Measurements from ENCODE around the gene KANSL1.

The KANSL1 gene

GRCh38 chr17:46167267-46167666, 26.0 kb downstream of the KANSL1 start:
- no peak for DNase-seq (ENCODE audit: low read depth in 2 of 2)

DNA sequence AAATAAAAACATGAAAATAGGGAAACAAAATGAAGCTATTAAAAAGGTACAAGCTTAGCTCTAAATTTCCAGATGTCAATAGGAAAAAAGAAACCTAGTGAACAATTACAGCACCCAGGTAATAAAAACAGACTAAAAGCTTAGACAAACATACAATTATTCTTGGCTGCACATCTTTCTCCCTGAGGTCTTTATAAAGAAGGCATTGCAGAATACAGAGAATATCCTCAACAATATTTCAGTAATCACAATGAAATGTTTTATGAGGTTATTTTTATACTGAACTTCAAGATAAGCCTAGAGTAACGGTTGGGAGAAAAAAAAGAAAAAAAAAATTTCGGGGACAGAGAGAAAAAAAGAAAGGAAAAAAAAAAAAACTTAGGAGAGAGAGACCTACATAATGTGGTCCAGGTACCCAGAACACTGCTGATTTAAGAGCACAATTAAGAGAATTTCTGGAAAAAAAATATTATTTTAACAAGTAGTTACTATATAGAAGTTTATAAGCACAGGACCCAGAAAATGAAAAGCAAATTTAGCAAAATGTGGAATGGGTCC, 26.5 kb downstream of the KANSL1 start:
- no peak for DNase-seq (ENCODE audit: low read depth in 2 of 2)

- no peak for DNase-seq (ENCODE audit: low read depth in 2 of 2)
These were observed 29.2 kb downstream of the KANSL1 start for GRCh38 chr17:46163929-46164594.

DNA sequence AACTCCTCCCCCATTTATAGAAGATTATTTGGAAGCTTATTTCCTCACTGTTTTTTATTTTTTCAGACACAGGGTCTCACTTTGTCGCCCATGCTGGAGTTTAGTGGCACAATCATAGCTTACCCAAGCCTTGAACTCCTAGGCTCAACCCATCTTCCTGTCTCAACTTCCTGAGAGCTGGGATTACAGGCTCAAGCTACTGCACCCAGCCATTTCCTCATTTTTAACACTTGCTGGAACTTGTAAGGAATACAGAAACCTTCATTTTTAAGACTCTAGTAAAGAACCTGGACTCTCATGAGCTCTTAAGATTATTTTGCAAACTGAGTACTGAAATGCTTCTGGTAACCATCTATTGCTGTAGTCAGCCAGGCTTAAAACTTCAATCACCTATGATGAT, 29.9 kb downstream of the KANSL1 start:
- DNase-seq (ENCODE audit: low read depth in 2 of 2), result no peak

- no peak for DNase-seq (ENCODE audit: low read depth in 2 of 2)
These were observed 30.4 kb downstream of the KANSL1 start for GRCh38 chr17:46162866-46163265.

DNA sequence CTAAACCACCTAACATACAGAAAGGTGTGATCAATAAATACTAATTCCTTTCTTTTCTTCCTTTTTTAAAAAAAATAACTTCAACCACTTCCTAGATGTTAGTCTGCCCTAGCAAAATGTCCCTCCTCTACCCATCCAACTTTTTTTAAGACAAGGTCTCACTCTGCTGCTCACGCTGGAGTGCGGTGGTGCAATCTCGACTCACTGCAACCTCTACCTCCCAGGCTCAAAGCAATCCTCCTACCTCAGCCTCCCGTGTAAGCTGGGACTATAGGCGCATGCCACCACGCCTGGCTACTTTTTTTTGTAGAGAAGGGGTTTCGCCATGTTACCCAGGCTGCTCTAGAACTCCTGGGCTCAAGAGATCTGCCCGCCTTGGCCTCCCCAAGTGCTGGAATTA, 33.1 kb downstream of the KANSL1 start:
- no peak for DNase-seq (ENCODE audit: low read depth in 2 of 2)

DNA sequence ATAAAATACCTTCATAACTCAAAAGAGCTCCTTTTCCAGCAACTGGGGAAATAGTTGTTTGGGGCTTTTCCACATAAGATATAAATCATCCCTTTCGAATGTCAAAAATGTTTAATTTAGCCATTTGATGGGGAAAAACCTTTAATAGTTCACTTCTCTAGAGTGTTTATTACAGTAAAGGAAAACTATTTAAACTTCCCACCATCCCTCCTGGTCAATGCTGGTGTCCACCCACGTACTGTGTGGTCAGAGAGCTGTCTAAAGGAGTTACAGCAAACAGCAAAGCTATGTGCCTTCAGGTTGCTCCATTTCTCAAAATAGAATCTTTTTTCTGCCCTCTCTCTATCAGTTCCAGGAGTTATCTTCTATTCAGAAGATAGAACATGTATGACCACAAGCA, 33.5 kb downstream of the KANSL1 start:
- no peak for DNase-seq (ENCODE audit: low read depth in 2 of 2)

DNA sequence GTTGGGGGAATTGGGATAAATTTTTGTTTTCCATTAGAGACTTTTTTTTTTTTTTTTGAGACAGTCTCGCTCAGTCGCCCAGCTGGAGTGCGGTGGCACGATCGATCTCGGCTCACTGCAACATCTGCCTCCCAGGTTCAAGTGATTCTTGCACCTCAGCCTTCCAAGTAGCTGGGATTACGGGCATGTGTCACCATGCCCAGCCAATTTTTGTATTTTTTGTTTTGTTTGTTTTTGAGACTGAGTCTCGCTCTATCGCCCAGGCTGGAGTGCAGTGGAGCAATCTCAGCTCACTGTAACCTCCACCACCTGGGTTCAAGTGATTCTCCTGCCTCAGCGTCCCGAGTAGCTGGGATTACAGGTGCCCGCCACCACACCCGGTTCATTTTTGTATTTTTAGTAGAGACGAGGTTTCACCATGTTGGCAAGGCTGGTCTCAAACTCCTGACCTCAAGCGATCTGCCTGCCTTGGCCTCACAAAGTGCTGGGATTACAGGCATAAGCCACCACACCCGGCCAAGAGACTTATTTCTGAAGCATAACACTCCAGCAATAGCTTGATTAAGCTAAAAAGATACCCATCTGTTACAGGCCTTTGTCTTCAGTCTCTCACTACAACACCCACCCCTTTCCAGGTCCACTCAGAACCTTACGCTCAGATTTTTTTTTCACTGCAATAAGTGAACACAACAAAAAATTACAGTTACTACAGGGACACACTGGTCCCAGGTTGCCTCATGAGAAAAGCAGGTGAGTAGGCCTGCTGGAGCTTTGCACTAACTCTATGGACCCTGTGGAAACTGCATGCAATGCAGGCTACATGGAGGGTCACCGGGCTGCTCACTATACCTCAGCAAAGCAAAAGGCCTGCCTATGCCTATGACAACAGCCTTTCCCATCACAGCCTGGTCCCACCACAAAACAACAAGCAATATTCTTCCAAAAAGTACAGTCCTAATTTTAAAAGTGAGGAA, 34.6 kb downstream of the KANSL1 start:
- no peak for DNase-seq (ENCODE audit: low read depth in 2 of 2)

DNA sequence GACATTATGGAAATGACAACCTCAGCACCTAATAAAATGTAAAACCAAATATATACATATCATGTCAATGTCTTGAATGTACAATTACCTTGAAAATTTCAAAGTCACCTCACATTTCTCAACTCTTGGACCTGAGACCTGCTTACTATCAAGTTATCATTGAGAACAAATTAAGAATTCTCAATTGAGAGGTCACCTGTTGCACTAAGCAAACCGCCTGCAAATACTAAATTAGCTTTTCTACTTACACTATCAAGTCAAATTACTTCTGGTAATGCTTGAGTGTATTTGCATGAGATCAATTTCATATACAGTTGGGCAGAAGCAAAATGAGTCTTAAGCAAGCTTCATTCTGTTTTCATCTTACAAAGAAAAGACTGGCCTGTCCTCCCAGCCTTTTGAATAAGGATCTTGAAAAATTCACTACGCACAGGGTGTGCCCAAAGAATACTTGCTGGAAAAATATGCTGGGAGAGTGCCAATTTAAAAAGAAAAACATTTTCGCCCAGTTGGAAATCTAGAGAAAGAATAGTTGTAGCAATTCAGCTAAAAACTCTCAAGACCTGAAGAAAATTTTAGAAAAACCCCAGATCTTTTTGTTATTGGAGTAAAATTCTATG, 35.7 kb downstream of the KANSL1 start:
- DNase-seq (ENCODE audit: low read depth in 2 of 2), result no peak

DNA sequence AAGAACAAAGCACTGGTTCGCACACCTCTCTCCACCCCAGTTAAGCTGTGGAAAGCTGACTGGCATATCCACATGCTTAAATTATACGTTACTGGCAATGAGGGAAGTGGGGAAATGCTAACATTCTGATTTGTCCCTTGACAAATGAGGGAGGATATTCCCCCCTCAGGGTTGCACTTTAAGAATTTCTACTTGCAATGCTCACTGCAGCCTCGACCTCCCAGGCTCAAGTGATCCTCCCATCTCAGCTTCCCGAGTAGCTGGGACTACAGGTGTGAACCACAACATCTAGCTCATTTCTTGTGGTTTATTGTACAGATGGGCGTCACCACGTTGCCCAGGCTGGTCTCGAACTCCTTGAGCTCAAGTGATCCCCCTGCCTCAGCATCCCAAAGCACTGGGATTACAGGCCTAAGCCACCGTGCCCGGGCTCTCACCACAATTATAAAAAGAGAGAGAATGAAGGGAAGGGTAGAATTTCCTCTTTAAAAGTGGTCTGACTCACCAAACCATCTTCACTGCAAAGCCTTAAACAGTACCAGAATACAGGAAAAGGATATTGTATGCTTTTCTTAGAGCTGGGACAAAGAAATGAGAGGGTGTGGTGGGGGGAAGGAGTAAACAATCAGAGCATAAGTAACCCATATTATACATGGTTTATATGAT, 38.9 kb downstream of the KANSL1 start:
- DNase-seq (ENCODE audit: low read depth in 2 of 2), result no peak

DNA sequence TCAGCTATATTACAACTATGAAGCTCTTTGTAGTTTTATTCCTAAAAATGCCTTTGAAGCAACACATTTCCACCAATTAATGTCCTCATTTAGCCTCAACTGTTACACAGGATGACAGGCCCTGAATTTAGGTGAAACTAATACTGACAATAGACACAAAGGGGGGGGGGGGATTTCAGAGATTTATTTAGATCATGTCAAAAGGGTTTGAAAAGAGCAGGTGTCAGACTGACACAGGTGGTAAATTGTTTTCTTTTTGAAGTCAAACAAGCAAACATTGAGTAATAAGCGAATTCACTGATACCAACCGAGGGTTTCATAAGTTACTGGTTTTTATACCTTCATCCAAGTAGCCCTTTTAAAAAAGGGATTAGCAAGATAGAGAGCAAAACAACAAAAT, 40.8 kb downstream of the KANSL1 start:
- no peak for DNase-seq (ENCODE audit: low read depth in 2 of 2)

DNA sequence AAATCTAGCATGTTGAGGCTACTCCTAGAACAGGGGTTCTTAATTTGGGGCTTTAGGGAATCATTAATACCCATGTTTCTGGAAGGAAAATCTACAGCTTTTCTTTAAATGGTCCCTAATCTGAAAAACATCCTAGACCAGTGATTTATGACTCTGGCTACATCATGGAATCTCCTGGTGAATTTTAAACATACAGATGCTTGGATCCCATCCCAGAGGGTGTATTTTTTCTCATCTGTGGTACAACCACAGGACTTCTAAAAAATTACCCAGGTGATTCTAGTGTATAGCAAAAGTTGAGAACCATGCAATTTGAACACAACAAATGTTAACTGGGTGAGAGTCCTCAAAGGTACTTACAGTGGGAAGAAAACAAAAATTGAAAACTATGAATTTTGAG, 41.5 kb downstream of the KANSL1 start:
- no peak for DNase-seq (ENCODE audit: low read depth in 2 of 2)

- no peak for DNase-seq (ENCODE audit: low read depth in 2 of 2)
These were observed 42.8 kb downstream of the KANSL1 start for GRCh38 chr17:46150216-46150963.

DNA sequence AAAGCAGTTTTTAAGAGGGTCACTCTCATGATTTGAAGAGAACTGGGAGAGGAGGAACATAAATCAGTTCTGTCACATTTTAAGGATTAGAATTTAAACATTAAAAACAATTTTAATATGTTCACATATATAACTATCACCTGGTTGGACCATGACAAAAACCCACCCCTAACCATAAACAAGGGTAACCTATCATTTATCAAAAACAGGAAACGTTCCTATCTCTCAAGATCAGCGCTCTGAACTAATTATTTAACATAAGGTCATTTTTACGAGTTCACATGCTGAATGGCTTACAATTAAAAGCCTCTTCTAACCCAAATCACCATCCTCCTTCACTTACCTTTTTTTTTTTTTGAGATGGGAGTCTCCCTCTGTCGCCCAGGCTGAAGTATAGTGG, 45.0 kb downstream of the KANSL1 start:
- no peak for DNase-seq (ENCODE audit: low read depth in 2 of 2)

- no peak for DNase-seq (ENCODE audit: low read depth in 2 of 2)
These were observed 45.9 kb downstream of the KANSL1 start for GRCh38 chr17:46147296-46147695.

- DNase-seq (ENCODE audit: low read depth in 2 of 2), result no peak
These were observed 49.0 kb downstream of the KANSL1 start for GRCh38 chr17:46144246-46144645.

GRCh38 chr17:46143827-46144236, 49.4 kb downstream of the KANSL1 start:
- DNase-seq (ENCODE audit: low read depth in 2 of 2), result no peak

DNA sequence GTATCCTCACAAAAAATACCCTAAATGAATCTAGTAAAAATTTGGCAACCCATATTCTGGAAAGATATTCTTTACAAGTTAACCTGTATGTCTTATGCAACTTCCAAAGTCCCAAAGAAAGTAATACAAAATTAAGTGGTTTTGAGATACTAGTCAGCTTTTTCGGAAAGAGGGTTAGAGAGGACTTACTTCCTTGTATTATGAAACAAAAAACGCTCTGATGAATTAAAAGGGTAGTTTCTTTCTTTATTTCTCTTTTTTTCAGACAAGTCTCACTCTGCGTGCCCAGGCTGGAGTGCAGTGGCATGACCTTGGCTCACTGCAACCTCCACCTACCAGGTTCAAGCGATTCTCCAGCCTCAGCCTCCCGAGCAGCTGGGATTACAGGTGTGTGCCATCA, 51.6 kb downstream of the KANSL1 start:
- no peak for DNase-seq (ENCODE audit: low read depth in 2 of 2)

DNA sequence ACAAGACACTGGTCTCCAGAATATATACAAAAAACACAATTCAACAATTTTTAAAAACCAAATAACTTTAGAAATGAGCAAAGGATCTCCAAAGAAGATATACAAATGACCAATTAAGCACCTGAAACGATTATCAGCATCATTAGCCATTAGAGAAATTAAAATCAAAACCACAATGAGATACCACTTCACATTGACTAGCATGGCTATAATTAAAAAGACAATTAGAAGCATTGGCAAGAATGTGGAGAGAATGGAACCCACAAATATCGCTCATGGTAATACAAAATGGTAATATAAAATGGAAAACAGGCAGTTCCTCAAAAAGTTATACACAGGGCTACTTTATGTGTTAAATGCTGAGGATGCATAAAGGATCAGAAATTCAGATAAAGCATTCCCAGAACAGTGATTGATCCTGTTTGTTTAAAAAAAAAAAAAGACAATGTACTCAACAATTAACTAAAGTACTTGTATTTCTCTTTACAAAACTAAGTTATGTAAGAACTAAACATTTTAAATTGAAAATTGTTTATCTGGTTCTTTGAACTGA, 52.5 kb downstream of the KANSL1 start:
- no peak for DNase-seq (ENCODE audit: low read depth in 2 of 2)

- no peak for DNase-seq (ENCODE audit: low read depth in 2 of 2)
These were observed 53.6 kb downstream of the KANSL1 start for GRCh38 chr17:46139432-46140210.

Data from stimulated activated CD8-positive, alpha-beta memory T cell treated with anti-CD3 and anti-CD28 coated beads, Interleukin-2, amount 100 ng/mL, for 48 hours (primary cell).